ENCODE data around the gene HOXC10.

Gene HOXC10

DNA sequence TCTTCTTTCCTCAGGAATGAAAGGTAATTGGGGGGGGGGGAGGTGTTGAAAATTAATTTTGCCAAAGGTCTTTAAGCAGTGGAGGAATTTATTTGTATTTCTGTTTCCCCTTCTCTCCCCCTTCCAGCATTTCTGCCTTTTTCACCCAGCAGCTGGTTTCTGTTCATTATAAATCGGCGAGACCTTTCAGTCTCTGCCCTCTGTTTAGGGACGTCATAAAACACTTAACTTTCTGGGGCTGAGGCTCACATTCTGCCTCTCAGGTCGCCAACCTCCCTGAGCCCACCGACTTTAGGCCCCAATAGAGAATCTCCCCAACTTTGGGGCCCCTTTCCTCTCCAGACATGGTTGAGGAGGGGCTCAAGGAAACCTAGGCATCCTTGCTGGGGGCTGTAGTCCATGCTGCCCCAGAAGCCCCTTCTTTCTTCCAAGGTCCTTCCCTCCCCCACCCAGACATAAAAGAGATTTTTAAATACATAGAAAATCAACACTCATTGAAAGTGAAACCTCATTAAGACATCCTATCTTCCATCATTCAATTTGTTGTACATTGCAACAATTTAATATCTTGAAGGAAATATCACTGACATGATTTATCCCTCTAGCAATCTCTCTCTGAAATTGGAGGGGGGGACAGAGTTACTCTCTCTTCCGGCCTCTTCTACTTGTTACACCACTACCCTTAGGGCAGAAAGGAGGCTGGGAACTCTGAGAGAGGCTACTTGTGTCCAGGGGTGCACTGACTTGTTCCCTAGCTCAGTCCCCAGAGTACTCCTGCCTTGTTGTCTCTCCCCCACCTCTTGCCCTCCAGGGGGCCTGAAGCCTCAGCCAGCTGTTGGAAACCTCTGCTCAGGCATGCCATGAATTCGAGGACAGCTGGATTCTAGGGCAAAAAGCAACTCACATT is 40.8 kb downstream of the HOXC10 start:
- DNase-seq (ENCODE audit: insufficient read length, low spot score) = no peak
- no peak for FAIRE-seq
- no peak for TF ChIP-seq POU2F2 (IDR thresholded peaks at IDR 0.05; ENCODE audit: low read depth, low read length)
- TF ChIP-seq TAF1 (IDR thresholded peaks at IDR 0.05; ENCODE audit: low read depth, low read length) = no peak
- TF ChIP-seq POLR2AphosphoS5 (IDR thresholded peaks at IDR 0.05; ENCODE audit: low read depth, low read length) = no peak
- TF ChIP-seq POLR2A (IDR thresholded peaks at IDR 0.05; ENCODE audit: low read depth, low read length) = no peak
- no peak for TF ChIP-seq SPI1 (IDR thresholded peaks at IDR 0.05; ENCODE audit: low read depth, low read length)
- no peak for TF ChIP-seq PAX5 (IDR thresholded peaks at IDR 0.05; ENCODE audit: insufficient read depth, low read length, severe bottlenecking)

DNA sequence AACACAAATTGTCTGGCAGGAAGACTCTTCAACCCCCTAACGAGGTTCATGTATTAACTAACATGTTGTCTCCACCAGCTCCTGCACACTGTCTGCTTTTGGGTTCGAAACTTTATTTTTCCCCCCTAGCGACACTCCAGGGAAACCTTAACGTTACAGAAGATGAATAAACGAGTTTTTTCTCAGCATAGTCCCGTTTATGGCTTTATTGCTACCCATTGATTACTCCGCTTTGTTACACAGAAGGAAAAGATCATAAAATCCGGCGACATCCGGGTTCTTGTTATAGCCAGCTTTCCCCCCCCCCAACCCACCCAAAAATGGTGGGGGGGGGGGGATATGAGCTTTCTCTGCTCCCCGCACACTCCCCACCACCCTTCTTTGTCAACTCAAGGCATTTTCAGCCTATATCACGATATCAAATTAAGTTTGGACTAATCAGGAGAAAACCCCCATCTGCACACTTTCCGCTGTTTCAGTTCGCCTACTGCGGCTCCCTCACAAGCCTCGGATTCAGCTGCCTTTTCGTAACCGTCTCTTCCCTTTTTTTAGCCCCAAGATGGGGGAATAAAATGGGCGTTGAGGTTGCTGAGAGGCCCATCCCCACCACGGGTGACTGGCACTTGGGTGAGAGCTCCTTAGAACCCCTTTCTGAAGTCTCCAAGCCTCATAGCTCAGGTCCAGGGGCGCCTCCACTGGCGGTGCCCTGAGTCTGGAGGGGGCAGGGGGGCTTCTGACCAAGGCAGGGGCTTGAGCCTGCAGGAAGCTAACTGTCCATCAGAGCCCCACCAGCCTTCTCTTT is 41.9 kb downstream of the HOXC10 start:
- TF ChIP-seq SPI1 (IDR thresholded peaks at IDR 0.05; ENCODE audit: low read depth, low read length) (no peak), POLR2AphosphoS5 (IDR thresholded peaks at IDR 0.05; ENCODE audit: low read depth, low read length) (no peak), POU2F2 (IDR thresholded peaks at IDR 0.05; ENCODE audit: low read depth, low read length) (no peak), PAX5 (IDR thresholded peaks at IDR 0.05; ENCODE audit: insufficient read depth, low read length, severe bottlenecking) (no peak), TAF1 (IDR thresholded peaks at IDR 0.05; ENCODE audit: low read depth, low read length) (no peak), POLR2A (IDR thresholded peaks at IDR 0.05; ENCODE audit: low read depth, low read length) (no peak)
- FAIRE-seq (no peak), DNase-seq (ENCODE audit: insufficient read length, low spot score) (no peak)

DNA sequence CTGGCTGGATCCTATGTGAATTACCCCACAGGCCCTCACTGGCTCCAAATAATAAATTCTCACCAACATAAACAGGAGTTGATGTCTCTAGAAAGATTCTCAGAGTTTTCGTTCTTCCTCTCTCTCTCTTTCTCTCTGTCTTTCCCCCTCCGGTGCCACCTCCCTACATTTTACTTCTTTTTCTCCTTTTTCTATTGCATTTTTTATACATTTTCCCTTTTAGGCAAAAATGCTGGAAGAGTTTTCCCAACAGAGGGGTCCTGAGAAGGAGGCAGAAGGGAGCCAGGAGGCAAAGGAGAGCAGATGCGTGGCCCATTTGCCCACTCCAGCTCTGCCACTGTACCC is 42.5 kb downstream of the HOXC10 start:
- FAIRE-seq = no peak
- TF ChIP-seq PAX5 (IDR thresholded peaks at IDR 0.05; ENCODE audit: insufficient read depth, low read length, severe bottlenecking) = no peak
- no peak for TF ChIP-seq POLR2AphosphoS5 (IDR thresholded peaks at IDR 0.05; ENCODE audit: low read depth, low read length)
- TF ChIP-seq POLR2A (IDR thresholded peaks at IDR 0.05; ENCODE audit: low read depth, low read length) = no peak
- TF ChIP-seq TAF1 (IDR thresholded peaks at IDR 0.05; ENCODE audit: low read depth, low read length) = no peak
- no peak for TF ChIP-seq SPI1 (IDR thresholded peaks at IDR 0.05; ENCODE audit: low read depth, low read length)
- TF ChIP-seq POU2F2 (IDR thresholded peaks at IDR 0.05; ENCODE audit: low read depth, low read length) = no peak
- no peak for DNase-seq (ENCODE audit: insufficient read length, low spot score)

DNA sequence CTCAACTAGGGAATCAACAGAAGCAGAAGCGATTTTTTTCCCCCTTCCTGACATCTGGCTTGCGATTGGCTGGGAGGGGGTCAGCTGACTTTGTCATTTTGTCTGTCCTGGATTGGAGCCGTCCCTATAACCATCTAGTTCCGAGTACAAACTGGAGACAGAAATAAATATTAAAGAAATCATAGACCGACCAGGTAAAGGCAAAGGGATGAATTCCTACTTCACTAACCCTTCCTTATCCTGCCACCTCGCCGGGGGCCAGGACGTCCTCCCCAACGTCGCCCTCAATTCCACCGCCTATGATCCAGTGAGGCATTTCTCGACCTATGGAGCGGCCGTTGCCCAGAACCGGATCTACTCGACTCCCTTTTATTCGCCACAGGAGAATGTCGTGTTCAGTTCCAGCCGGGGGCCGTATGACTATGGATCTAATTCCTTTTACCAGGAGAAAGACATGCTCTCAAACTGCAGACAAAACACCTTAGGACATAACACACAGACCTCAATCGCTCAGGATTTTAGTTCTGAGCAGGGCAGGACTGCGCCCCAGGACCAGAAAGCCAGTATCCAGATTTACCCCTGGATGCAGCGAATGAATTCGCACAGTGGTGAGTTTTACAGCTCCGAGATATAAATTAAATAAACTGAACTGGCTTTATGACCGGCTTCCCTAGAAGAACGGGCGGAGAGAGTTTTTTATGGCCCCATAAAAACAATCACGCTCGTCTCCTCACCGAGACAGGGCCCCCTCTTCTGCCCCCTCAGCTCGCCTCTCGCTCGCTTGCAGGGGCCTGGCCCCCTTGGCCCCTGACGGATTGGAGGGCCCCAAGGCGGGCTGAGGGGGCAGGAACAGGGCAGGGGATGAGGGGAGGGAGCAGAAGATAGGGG is 43.6 kb downstream of the HOXC10 start, which contains the start of gene HOXC6:
HOXC6 (plus strand) TSS at position 127 of the 888 bp plus-strand sequence; CDS start at position 209, 82 bp downstream.
- no peak for FAIRE-seq
- no peak for DNase-seq (ENCODE audit: insufficient read length, low spot score)
- TF ChIP-seq PAX5 (IDR thresholded peaks at IDR 0.05; ENCODE audit: insufficient read depth, low read length, severe bottlenecking) (no peak), SPI1 (IDR thresholded peaks at IDR 0.05; ENCODE audit: low read depth, low read length) (no peak), TAF1 (IDR thresholded peaks at IDR 0.05; ENCODE audit: low read depth, low read length) (no peak), POU2F2 (IDR thresholded peaks at IDR 0.05; ENCODE audit: low read depth, low read length) (no peak), POLR2A (IDR thresholded peaks at IDR 0.05; ENCODE audit: low read depth, low read length) (no peak), POLR2AphosphoS5 (IDR thresholded peaks at IDR 0.05; ENCODE audit: low read depth, low read length) (no peak)

DNA sequence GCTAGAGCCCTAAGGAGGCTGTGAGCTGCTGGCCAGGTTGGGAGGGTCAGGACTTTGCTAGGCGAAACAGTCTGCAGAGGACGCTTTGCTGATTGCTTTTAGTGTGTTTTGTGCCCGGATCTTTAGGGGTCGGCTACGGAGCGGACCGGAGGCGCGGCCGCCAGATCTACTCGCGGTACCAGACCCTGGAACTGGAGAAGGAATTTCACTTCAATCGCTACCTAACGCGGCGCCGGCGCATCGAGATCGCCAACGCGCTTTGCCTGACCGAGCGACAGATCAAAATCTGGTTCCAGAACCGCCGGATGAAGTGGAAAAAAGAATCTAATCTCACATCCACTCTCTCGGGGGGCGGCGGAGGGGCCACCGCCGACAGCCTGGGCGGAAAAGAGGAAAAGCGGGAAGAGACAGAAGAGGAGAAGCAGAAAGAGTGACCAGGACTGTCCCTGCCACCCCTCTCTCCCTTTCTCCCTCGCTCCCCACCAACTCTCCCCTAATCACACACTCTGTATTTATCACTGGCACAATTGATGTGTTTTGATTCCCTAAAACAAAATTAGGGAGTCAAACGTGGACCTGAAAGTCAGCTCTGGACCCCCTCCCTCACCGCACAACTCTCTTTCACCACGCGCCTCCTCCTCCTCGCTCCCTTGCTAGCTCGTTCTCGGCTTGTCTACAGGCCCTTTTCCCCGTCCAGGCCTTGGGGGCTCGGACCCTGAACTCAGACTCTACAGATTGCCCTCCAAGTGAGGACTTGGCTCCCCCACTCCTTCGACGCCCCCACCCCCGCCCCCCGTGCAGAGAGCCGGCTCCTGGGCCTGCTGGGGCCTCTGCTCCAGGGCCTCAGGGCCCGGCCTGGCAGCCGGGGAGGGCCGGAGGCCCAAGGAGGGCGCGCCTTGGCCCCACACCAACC is 44.8 kb downstream of the HOXC10 start:
- FAIRE-seq (no peak), DNase-seq (ENCODE audit: insufficient read length, low spot score) (no peak)
- no peak for TF ChIP-seq SPI1 (IDR thresholded peaks at IDR 0.05; ENCODE audit: low read depth, low read length)
- TF ChIP-seq PAX5 (IDR thresholded peaks at IDR 0.05; ENCODE audit: insufficient read depth, low read length, severe bottlenecking) = no peak
- TF ChIP-seq TAF1 (IDR thresholded peaks at IDR 0.05; ENCODE audit: low read depth, low read length) = no peak
- TF ChIP-seq POU2F2 (IDR thresholded peaks at IDR 0.05; ENCODE audit: low read depth, low read length) = no peak
- TF ChIP-seq POLR2AphosphoS5 (IDR thresholded peaks at IDR 0.05; ENCODE audit: low read depth, low read length) = no peak
- no peak for TF ChIP-seq POLR2A (IDR thresholded peaks at IDR 0.05; ENCODE audit: low read depth, low read length)

DNA sequence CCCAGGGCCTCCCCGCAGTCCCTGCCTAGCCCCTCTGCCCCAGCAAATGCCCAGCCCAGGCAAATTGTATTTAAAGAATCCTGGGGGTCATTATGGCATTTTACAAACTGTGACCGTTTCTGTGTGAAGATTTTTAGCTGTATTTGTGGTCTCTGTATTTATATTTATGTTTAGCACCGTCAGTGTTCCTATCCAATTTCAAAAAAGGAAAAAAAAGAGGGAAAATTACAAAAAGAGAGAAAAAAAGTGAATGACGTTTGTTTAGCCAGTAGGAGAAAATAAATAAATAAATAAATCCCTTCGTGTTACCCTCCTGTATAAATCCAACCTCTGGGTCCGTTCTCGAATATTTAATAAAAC is 45.5 kb downstream of the HOXC10 start:
- DNase-seq (ENCODE audit: insufficient read length, low spot score) = no peak
- no peak for FAIRE-seq
- TF ChIP-seq POLR2A (IDR thresholded peaks at IDR 0.05; ENCODE audit: low read depth, low read length) (no peak), PAX5 (IDR thresholded peaks at IDR 0.05; ENCODE audit: insufficient read depth, low read length, severe bottlenecking) (no peak), SPI1 (IDR thresholded peaks at IDR 0.05; ENCODE audit: low read depth, low read length) (no peak), TAF1 (IDR thresholded peaks at IDR 0.05; ENCODE audit: low read depth, low read length) (no peak), POLR2AphosphoS5 (IDR thresholded peaks at IDR 0.05; ENCODE audit: low read depth, low read length) (no peak), POU2F2 (IDR thresholded peaks at IDR 0.05; ENCODE audit: low read depth, low read length) (no peak)

DNA sequence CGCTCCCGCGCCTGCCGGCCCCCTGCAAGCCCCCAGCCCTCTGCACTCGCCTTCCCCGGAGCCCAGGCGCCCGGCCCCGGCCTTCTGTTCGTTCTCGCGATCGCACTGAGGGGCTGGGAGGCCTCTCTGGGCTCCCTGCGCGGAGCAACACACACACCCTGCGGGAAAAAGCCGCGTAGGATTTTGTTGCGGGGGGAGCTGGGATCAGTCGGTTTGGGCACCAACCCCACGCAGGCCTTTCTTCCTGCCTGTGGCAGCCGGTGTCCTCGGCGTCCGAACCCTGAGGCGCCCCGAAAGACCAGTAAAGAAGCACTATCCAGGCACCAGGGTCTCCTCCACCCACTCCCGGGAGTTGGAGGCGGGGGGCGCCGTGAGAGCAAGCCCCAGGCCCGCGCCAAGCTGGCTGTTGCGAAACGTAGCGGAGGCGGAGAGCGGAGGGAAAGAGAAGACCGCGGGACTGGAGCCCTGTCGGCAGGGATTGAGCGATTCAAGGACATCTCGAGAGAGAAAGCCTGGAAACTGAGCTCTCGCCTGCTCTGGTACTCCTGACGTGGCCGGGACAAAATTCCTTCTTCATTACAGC is 46.0 kb downstream of the HOXC10 start:
- TF ChIP-seq TAF1 (IDR thresholded peaks at IDR 0.05; ENCODE audit: low read depth, low read length) = no peak
- TF ChIP-seq POU2F2 (IDR thresholded peaks at IDR 0.05; ENCODE audit: low read depth, low read length) = no peak
- no peak for TF ChIP-seq POLR2A (IDR thresholded peaks at IDR 0.05; ENCODE audit: low read depth, low read length)
- no peak for TF ChIP-seq POLR2AphosphoS5 (IDR thresholded peaks at IDR 0.05; ENCODE audit: low read depth, low read length)
- TF ChIP-seq PAX5 (IDR thresholded peaks at IDR 0.05; ENCODE audit: insufficient read depth, low read length, severe bottlenecking) = no peak
- FAIRE-seq = no peak

More for the DNA sequence above, 46.0 kb downstream of the HOXC10 start:
- no peak for DNase-seq (ENCODE audit: insufficient read length, low spot score)

Measured in GM12891 (cell line).